ENCODE measurements around the gene TOM1. TPM values are rescaled to one million over a fixed set of nuclear protein-coding genes. Genes with fewer than 3 reads are reported as not detected.

TOM1 gene
- total and polyA plus RNA-seq, 2 of the 13 experiments (the other 11 are each of a cell fraction or from before 2014, with no cell fraction given) = 30.8 to 87.3 TPM

- TF ChIP-seq ZNF430 (CRISPR knock-in tag; IDR thresholded peaks at IDR 0.05) (peak; percentile 91; the same call in 1 of the 2 replicates), HNRNPLL (IDR thresholded peaks at IDR 0.05; ENCODE audit: low read depth, low read length, poor library complexity, severe bottlenecking) (peak; percentile 58), ZNF550 (CRISPR knock-in tag; IDR thresholded peaks at IDR 0.05; ENCODE audit: borderline replicate concordance) (0 out of 2 replicates have a peak, but pooled peaks have one; percentile 31), ZNF383 (CRISPR knock-in tag; IDR thresholded peaks at IDR 0.05; ENCODE audit: borderline replicate concordance) (no peak), E2F1 (CRISPR knock-in tag; IDR thresholded peaks at IDR 0.05) (peak; percentile 83), BATF2 (CRISPR knock-in tag; IDR thresholded peaks at IDR 0.05) (peak; percentile 63; the same call in 1 of the 2 replicates), FOXK2 (IDR thresholded peaks at IDR 0.05) (no peak), ZNF7 (CRISPR knock-in tag; IDR thresholded peaks at IDR 0.05) (no peak), NPAS2 (CRISPR knock-in tag; IDR thresholded peaks at IDR 0.05; ENCODE audit: borderline replicate concordance) (no peak), ZHX2 (IDR thresholded peaks at IDR 0.05; ENCODE audit: low read depth) (peak; percentile 66; the same call in 1 of the 2 replicates), ZHX2 (CRISPR knock-in tag; IDR thresholded peaks at IDR 0.05; ENCODE audit: borderline replicate concordance) (peak; percentile 81; the same call in 1 of the 2 replicates), AHDC1 (CRISPR knock-in tag; IDR thresholded peaks at IDR 0.05; ENCODE audit: borderline replicate concordance) (no peak), PREB (CRISPR knock-in tag; IDR thresholded peaks at IDR 0.05) (no peak)
Observed at GRCh38 chr22:35257321-35258190, 42.1 kb upstream of the TOM1 start, which contains the start of gene HMGXB4 (continued).
